NCI-H1694 treated with DMSO at 0.1 percent for 48 hours (cell line): Measurements from ENCODE around the gene MILR1.
"Not testable (repeated sequence)": the region's sequence is repeated elsewhere in the genome, so short reads cannot be mapped to it uniquely, and the experiment has no call there.

Experiments
- DNase-seq: peaks from one replicate; lab custom pipeline; 2025; lab: John Stamatoyannopoulos, UW

The MILR1 gene

DNA sequence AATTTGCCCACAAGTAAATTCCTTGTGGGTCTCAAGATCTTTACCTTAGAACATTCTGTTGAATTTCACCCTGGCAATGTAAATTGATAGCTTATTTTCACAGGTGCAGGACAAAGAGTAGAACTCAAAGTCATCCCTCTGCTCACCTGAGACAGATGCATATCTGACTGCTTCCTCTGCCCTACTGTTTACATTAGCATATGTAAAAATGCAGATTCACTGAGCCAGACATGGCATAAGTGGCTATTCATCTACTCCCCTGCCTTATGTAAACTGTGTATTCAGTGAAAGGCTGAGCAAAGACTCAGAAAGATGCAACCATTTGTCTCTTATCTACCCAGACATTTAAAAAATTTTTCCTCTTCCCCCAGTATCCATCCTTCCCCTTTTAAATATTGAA lies 22.3 kb upstream of the MILR1 start:
- DNase-seq: no peak

DNA sequence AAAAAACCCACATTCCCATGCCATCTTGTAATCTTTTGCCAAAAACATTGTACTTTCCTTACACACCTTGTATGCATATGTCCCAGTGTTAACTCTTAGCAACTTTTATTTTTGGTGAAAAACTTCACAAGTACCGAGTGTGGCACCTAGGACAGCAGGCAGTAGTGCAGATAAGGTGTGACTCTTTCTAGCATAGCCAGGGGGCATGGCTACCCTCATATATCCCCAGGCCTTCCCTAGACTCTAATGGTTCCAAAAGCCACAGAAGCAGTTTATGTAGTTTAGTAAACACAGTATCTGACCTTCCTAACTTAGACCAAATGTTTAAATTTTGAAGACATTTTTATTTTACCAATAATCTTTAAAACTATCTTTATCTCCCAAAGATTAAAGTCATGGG lies 20.5 kb upstream of the MILR1 start:
- no peak for DNase-seq

DNA sequence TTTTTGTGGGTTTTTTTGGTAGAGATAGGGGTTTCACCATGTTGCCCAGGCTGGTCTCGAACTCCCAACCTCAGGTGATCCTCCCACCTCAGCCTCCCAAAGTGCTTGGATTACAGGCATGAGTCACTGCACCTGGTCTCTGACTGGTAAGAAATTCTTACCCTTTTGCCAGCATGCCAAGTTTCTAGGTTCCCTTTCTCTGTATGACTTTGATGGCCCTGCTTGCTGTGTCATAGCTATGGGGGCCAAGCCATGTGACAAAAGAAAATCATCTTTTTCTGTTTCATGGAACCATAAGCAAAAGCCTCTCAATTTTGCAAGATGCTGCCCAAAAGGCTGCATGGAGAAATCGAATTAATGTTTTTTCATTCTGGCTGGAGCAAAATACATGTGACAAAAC lies 18.9 kb upstream of the MILR1 start:
- DNase-seq: not testable (repeated sequence)

DNA sequence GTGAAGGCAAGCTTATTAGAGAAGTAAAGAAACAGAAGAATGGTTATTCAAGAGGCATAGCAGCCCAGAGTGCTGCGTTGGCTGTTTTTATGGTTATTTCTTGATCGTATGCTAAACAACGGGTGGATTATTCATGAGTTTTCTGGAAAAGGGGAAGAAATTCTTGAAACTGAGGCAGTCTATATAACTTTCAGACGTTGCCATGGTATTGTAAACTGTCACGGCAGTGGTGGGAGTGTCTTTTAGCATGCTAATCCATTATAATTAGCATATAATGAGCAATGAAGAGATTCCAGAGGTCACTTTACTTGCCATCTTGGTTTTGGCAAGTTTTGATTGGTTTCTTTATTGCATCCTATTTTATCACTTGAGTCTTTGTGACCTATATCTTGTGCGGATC lies 17.4 kb upstream of the MILR1 start:
- DNase-seq: no peak

DNA sequence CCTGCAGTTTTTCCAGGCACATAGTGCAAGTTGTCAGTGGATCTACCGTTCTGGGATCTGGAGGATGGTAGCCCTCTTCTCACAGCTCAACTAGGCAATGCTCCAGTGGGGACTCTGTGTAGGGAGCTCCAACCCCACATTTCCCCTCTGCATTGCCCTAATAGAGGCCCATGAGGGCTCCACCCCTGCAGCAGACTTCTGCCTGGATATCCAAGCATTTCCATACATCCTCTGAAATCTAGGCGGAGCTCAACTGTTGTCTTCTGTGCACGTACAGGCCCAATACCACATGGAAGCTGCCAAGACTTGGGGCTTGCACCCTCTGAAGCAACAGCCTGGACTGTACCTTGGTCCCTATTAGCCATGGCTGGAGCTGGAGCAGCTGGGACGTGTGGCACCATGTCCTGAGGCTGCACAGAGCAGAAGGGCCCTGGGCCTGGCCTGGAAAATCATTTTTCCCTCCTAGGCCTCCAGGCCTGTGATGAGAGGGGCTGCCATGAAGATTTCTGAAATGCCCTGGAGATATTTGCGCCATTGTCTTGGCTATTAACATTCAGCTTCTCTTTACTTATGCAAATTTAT lies 10.9 kb upstream of the MILR1 start:
- DNase-seq: no peak

DNA sequence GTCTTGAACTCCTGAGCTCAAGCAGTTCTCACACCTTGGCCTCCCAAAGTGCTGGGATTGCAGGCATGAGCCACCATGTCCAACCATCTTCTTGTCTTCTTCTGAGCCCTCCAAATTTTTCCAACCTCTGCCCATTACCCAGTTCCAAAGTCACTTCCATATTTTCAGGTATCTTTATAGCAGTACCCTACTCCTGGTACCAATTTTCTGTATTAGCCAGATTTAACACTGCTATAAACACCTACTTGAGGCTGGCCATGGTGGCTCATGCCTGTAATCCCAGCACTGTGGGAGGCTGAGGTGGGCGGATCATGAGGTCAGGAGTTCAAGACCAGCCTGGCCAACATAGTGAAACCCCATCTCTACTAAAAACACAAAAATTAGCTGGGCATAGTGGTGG lies 9.4 kb upstream of the MILR1 start:
- DNase-seq: not testable (repeated sequence)

DNA sequence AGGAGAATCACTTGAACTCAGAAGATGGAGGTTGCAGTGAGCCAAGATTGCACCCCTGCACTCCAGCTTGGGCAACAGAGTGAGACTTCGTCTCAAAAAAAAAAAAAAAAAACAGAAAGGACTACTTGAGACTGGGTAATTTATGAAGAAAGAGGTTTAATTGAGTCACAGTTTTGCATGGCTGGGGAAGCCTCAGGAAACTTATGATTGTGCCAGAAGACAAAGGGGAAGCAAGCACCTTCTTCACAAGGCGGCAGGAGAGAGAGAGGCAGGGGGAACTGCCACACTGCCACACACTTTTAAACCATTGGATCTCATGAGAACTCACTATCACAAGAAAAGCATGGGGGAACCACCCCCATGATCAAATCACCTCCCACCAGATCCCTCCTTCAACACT lies 9.0 kb upstream of the MILR1 start:
- DNase-seq: no peak

DNA sequence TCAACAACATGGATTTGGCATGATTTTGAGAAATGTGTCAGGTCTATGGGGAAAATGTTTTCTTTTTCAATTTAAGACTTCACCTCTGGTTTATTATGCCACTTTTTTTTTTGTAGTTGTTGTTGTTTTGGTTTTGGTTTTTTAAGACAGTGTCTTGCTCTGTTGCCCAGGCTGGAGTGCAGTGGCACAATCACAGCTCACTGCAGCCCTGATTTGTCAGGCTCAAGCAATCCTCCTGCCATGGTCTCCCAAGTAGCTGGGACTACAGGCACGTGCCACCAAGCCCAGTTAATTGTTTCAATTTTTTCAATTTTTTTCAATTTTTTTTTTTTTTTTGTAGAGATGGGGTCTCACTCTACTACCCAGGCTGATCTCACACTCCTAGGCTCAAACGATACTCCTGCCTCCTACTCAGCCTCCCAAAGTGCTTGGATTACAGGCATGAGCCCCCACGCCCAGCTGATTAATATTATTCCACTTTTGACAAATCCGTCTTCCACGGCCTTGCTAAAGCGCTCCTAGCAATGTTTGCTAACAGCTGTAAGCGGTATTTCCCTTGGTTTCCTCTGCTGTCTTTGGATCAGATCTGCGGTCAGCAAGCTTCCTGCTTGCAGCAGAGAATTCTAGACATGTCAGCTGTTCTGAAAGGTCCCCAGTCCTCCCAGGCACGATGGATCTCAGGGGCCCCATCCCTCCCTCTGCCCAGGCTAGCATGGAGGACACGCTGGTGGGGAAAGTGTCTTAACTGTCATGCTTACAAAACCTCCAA lies 7.0 kb upstream of the MILR1 start:
- DNase-seq: no peak

DNA sequence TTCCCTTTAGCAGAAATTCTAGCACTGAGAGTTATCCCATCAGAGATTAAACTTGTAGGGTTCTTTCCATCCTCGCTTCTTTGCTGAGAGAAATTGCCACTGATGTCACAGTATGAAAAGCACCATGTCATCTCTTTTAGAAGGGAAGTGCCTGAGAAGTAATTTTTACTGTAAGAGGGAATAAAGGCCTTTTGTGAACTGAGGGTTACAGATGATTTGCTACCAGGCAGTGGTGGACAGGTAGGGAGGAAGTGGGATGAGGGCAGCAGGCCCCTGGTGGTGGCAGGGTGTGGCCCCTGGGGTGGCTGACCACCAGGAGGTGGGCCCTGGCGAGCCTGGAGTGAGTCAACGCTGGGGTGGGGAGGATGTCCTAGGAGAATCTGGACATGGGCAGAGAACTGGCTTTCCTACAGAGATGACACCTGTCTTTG lies 6.4 kb upstream of the MILR1 start:
- DNase-seq: no peak

DNA sequence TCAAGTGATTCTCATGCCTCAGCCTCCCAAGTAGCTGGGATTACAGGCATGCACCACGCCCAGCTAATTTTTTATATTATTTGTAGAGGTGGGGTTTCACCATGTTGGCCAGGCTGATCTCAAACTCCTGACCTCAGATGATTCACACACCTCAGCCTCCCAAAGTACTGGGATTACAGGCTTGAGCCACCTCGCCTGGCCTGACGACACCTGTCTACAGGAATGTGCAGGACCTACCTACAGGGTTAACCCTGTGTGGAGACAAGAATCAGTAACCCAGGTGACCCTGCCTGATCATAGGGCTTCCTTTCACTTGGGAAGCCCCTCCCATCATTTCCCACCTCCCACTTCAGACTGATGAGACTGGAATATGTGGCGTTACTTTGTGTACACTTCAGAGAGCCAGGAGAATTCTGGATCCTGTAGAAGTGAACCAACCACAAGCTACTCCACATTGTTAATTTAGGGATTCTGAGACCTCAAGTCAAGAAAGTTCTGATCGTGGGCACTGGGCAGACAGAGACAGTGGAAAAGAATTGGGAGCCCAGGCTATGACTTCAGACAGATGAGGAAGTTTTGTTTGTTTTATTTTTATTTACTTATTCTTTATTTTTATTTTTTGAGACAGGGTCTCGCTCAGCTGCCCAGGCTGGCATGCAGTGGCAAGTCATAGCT lies 5.7 kb upstream of the MILR1 start:
- no peak for DNase-seq

DNA sequence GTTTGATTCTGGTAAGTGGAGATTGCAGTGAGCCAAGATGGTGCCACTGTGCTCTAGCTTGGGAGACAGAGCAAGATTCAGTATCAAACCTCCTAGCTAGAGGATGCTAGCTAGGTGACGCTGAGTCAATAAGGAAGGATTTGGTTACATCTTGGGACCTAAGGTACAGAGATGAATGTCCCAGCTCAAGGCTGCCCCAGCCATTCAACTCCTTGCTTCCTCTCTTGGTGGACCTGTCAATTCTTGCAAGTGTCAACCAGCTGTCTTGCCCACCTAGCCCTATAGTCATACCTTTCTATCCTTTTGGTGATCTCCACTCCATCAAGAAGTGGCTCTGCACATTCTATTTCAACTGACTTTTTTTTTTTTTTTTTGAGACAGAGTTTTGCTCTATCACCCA lies 1.4 kb upstream of the MILR1 start:
- DNase-seq: no peak

DNA sequence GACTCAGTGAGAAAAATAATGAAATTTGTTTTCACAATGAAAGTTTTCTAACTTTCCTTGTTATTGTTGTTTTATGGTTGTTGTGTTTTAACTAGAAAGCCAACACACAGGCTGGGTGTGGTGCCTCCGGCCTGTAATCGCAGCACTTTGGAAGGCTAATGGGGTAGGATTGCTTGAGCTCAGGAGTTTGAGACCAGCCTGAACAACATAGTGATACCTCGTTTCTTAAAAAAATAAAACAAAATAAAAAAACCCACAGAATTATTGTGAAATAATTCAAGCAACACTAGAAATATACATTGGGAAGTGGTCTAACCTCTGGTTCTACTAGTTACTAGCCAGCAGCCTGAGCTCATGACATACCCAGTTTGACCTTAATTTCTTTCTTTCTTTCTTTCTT lies 630 bp downstream of the MILR1 start:
- DNase-seq: no peak

DNA sequence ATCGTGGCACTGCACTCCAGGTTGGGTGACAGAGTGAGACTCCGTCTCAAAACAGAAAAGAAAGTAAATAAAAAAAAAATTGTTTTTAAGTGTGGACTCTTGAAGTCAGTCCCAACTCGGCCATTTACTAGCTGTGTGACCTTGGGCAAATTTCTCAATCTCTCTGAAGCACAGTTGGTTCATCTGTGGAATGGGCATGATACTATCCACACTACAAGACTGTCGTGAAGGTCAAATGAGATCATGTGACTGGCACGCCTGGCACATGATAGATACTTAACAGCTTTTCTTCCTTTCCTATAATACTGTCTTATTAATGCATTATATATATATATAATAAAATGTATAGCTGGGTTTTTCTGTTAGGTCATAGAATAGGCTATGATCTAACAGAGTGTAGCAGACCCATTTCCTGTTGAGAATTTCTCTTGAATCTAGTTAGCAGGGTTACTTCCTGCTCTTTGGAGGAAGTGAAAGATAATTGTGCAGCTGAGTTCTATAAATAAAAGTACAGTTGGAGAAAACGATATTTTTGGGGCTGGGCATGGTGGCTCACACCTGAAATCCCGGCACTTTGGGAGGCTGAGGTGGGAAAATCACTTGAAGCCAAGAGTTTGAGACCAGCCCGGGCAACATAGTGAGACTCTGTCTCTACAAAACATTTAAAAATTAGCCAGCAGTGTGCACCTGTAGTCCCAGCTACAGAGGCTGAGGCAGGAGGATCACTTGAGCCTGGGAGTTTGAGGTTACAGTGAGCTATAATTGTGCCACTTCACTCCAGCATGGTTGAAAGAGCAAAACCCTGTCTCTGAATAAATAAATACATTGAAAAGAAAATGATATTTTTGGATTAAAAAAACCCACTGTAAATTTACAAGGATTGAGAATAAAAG lies 7.3 kb downstream of the MILR1 start:
- DNase-seq: no peak

DNA sequence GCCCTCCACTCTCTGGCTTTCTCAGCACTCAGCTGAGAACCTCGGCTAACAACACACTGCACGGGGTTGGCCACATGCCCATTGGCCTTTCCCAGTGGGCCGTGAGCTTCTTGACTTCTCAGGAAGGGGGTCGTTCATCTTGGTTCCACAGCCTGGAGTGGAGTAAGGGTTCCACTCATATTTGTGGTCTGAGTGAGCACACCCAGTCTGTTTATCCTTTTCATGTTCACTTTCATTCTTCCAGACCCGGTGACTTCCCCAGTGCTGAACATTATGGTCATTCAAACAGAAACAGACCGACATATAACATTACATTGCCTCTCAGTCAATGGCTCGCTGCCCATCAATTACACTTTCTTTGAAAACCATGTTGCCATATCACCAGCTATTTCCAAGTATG lies 8.2 kb downstream of the MILR1 start:
- DNase-seq: no peak

DNA sequence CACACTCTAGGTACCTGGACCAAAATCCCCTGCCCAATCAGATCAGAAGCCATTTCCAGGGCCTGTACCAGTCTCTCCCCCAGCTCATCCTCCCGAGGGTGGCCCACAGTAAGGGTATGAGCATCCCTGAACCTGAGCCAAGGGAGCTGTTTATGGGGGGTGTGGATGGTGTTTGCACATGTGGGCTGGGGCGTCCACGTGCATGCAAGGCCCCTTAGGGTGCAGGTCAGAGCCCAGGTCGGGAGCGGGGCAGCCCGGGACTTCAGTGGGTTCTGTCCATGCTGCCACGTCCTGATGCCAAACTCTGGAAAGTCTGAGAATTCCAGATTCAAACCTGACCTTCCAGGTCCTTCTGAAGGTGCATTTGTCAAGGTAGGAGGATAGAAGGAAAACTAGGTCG lies 9.8 kb downstream of the MILR1 start:
- no peak for DNase-seq

DNA sequence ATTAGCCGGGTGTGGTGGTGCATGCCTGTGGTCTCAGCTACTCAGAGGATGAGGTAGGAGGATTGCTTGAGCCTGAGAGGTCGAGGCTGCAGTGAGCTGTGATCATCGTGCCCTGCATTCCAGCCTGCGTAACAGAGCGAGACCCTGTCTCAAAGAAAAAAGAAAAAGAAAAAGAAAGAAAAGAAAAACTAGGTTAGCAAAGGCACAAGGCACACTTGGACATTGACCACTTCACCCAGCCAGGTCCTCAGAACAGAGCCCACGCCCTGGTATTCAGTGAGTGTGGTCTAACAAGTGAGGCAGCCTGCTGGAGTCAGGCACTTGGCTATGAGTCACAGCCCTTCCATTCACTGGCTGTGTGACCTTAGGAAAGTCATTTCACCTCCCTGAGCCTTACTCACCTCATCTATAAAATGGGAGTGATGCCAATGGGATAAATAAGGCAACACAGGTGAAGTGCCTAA lies 10.4 kb downstream of the MILR1 start:
- no peak for DNase-seq

DNA sequence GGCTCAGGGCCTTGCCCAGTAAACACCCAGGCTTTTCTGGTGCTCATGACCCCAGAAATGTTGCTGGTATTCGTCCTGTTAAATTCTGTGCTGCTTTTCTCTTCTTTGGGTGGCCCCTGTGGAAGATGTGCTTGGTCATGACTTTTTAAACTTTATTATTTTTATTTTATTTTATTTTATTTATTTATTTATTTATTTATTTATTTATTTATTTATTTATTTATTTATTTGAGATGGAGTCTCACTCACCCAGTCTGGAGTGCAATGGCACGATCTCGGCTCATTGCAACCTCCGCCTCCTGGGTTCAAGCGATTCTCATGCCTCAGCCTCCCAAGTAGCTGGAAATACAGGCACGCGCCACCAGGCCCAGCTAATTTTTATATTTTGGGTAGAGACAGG lies 10.9 kb downstream of the MILR1 start:
- DNase-seq: not testable (repeated sequence)

DNA sequence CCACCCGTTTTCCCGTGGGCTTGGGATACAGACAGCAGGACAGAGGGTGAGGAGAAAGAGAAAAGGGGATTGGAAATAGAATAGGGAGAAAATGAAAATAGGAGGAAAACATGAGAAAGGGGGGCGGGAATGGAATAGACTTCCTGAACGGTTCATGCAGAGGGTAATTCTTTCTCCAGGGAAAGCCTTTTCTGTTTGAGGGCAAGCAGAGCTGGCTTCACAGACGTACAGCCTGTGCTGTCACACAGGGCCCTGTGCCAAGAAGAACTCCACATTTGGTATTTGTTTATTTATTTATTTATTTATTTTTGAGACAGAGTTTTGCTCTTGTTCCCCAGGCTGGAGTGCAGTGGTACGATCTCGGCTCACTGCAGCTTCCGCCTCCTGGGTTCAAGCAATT lies 12.0 kb downstream of the MILR1 start:
- DNase-seq: no peak

DNA sequence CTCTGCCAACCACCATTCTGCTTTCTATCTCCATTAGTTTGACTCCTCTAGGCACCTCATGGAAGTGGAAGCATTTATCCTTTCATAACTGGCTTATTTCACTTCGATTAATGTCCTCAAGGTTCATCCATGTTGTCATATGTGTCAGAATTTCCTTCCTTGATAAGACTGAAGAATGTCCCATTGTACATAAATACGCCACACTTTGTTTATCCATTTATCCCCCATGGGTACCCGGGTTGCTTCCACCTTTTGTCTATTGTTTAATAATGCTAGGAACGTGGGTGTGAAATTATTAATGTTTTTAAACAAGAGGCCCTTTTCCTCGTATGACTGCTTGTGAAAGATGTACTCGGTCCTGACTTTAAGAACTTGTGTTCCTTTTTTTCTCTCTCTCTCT lies 12.9 kb downstream of the MILR1 start:
- DNase-seq: no peak

DNA sequence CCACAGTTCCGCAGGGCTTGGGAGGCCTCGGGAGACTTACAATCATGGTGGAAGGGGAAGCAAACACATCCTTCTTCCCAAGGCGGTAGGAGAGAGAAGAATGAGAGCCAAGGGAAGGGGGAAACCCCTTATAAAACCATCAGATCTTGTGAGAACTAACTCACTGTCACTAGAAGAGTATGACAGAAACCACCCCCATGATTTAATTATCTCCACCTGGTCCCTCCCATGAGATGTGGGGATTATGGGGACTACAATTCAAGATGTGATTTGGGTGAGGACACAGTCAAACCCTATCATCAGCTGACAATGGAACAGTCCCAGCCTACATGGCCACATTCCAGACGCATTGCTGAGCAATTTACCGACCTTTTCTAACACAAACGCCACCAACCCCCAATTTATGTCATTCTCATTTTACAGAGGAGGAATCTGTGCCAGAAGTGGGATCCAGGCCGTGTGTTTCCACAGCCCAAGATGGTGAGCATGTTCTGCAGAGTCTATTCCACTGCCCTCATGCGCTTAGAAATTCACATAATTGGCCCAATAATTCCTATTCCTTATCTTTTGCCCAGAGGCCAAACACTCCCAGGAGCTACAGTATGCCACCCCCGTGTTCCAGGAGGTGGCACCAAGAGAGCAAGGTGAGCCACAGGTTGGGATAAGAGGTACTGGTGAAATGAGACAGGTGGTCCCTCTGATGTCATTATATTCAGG lies 17.3 kb downstream of the MILR1 start:
- DNase-seq: no peak

DNA sequence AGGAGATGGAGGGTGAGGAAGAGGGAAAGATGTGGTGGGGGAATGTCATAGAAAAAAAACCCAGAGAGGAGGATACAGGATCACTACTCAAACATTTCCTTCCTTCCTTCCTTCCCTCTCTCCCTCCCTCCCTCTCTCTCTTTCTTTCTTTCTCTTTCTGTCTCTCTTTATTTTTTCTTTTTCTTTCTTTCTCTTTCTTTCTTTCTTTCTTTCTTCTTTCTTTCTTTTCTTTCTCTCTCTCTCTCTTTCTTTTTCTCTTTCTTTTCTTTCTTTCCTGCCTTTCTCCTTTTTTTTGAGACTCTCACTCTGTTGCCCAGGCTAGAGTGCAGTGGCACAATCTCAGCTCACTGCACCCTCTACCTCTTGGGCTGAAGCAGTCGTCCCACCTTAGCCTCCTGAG lies 17.9 kb downstream of the MILR1 start:
- DNase-seq: not testable (repeated sequence)

DNA sequence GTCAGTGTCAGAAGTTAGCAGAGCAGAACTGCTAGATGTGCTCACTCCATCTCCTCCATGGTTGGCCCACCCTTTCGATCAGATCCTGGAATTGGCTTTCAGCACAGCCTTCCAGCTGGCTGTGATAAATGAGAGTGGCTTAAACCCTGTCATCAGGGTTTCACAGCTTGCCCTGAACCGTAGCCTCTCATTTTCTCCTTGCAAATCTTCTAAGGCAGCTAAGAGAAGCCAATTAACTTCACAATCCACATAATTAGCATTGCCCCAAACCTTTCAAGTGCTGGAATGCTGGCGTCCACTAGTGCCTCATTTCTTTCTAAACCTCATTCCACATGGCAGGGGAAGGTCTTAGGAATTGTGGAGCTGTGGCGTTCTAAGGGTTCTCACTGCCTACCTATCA lies 21.7 kb downstream of the MILR1 start:
- DNase-seq: no peak
